Vagina (tissue), 2 donors: ENCODE measurements around the gene PRKAG2. TPM values are rescaled to one million over a fixed set of nuclear protein-coding genes. Genes with fewer than 3 reads are reported as not detected.

ENCODE experiments used
- DNase-seq, 2 donors: peaks; one replicate each; pipeline ENCODE4 v3.0.0-alpha.2; 2017; ENCODE audit errors: extremely low spot score in 2 of 2
- H3K27ac ChIP-seq: fragments of 200-600 bp; sonication (generic); one replicate; pipeline ENCODE4 v1.5.1; 2019
- H3K27me3 ChIP-seq: fragments of 200-600 bp; sonication (generic); one replicate; pipeline ENCODE4 v1.5.1; 2019
- H3K36me3 ChIP-seq, 2 donors: fragments of 200-600 bp; sonication (generic); one replicate each; pipeline ENCODE4 v1.5.1; 2017 to 2019
- H3K4me1 ChIP-seq: fragments of 200-600 bp; sonication (generic); one replicate; pipeline ENCODE4 v1.5.1; 2019
- H3K4me3 ChIP-seq, 2 donors: fragments of 200-600 bp; sonication (generic); 1 replicate in 1 of 2; 2 replicates in 1 of 2; pipeline ENCODE4 v1.5.1; 2016 to 2019
- H3K9me3 ChIP-seq: fragments of 200-600 bp; sonication (generic); one replicate; pipeline ENCODE4 v1.5.1; 2019
- CTCF ChIP-seq, 3 experiments: fragments of 450-650 bp in 2 of 3; fragments of 200-600 bp in 1 of 3; sonication (generic) in 1 of 3; IDR thresholded peaks; one replicate each; pipeline ENCODE4 v1.5.1; 2017 to 2019; ENCODE audit warnings: antibody characterized with exemption in 3 of 3, mild to moderate bottlenecking in 2 of 3, moderate library complexity in 2 of 3
- POLR2A ChIP-seq, 2 donors: fragments of 450-650 bp; IDR thresholded peaks; one replicate each; pipeline ENCODE4 v1.6.1; 2017; ENCODE audit warnings: antibody characterized with exemption in 2 of 2, mild to moderate bottlenecking in 2 of 2, moderate library complexity in 2 of 2
- POLR2AphosphoS5 ChIP-seq, 2 donors: sonication (generic); formaldehyde crosslinking; IDR thresholded peaks; one replicate each; pipeline ENCODE4 v1.9.0; 2017; ENCODE audit warnings: antibody characterized with exemption in 2 of 2, mild to moderate bottlenecking in 2 of 2, low read depth in 1 of 2; ENCODE audit not compliant: insufficient read depth in 1 of 2
- intact Hi-C: fragments of 100-400 bp; cut with DNase I; formaldehyde crosslinking; loops from one replicate; pipeline ENCODE4 v1.15.1; 2023
- total RNA-seq: library from RNA; depleted of rRNA; stranded (reverse); fragments of >200 nt; gene quantifications from one replicate; pipeline ENCODE4 v1.2.3, GENCODE V29; 2016

Gene PRKAG2
- total RNA-seq, 1 donor from 2014 or later = 25.0 TPM

GRCh38 chr7:151740081-151740851 is 136.6 kb downstream of the PRKAG2 start:
- Histone ChIP-seq H3K9me3 (no peaks in the 10 kb centered on the region), H3K27ac (no peak overlapping the region), H3K4me3 (no peak overlapping the region), H3K4me1 (peaks cover 41% of the 10 kb centered on the region), H3K36me3 (no peaks in the 10 kb centered on the region), H3K27me3 (no peaks in the 10 kb centered on the region)
- intact Hi-C loops = no loop called here
- no peak for DNase-seq
- TF ChIP-seq POLR2AphosphoS5 (IDR thresholded peaks at IDR 0.05; ENCODE audit: insufficient read depth in 1 of 2, low read depth in 1 of 2) = no peak
- TF ChIP-seq POLR2A (IDR thresholded peaks at IDR 0.05) = no peak
- no peak for TF ChIP-seq CTCF (IDR thresholded peaks at IDR 0.05)

GRCh38 chr7:151738925-151739324 is 138.0 kb downstream of the PRKAG2 start:
- Histone ChIP-seq H3K4me1 (peaks cover 37% of the 10 kb centered on the region), H3K9me3 (no peaks in the 10 kb centered on the region), H3K36me3 (no peaks in the 10 kb centered on the region), H3K27me3 (no peaks in the 10 kb centered on the region), H3K27ac (no peak overlapping the region), H3K4me3 (no peak overlapping the region)
- DNase-seq = no peak
- TF ChIP-seq POLR2AphosphoS5 (IDR thresholded peaks at IDR 0.05; ENCODE audit: insufficient read depth in 1 of 2, low read depth in 1 of 2) (no peak), POLR2A (IDR thresholded peaks at IDR 0.05) (no peak), CTCF (IDR thresholded peaks at IDR 0.05) (no peak)
- intact Hi-C loops = no loop called here

GRCh38 chr7:151736403-151736909 is 140.5 kb downstream of the PRKAG2 start:
- peak overlapping the region; percentile 57 for H3K27ac ChIP-seq
- intact Hi-C loops = no loop called here
- H3K27me3 ChIP-seq = no peaks in the 10 kb centered on the region
- TF ChIP-seq CTCF (IDR thresholded peaks at IDR 0.05) (peak in 1 of 3 experiments; percentile 48), POLR2A (IDR thresholded peaks at IDR 0.05) (no peak), POLR2AphosphoS5 (IDR thresholded peaks at IDR 0.05; ENCODE audit: insufficient read depth in 1 of 2, low read depth in 1 of 2) (peak; percentile 66 to 81)
- H3K36me3 ChIP-seq = no peaks in the 10 kb centered on the region
- H3K9me3 ChIP-seq = no peaks in the 10 kb centered on the region
- H3K4me3 ChIP-seq = peak overlapping the region in 1 of 2 donors; percentile 4
- peaks cover 23% of the 10 kb centered on the region for H3K4me1 ChIP-seq
- DNase-seq = peak in 1 of 2 donors; percentile 96

GRCh38 chr7:151735851-151736402 is 141.0 kb downstream of the PRKAG2 start:
- intact Hi-C loops = no loop called here
- Histone ChIP-seq H3K4me3 (peak overlapping the region; percentile 4 to 14), H3K27ac (peak overlapping the region; percentile 73)

More at GRCh38 chr7:151735851-151736402, 141.0 kb downstream of the PRKAG2 start:
- Histone ChIP-seq H3K9me3 (no peaks in the 10 kb centered on the region), H3K4me1 (peaks cover 23% of the 10 kb centered on the region), H3K36me3 (no peaks in the 10 kb centered on the region), H3K27me3 (no peaks in the 10 kb centered on the region)
- DNase-seq = no peak
- TF ChIP-seq POLR2A (IDR thresholded peaks at IDR 0.05) = no peak
- no peak for TF ChIP-seq POLR2AphosphoS5 (IDR thresholded peaks at IDR 0.05; ENCODE audit: insufficient read depth in 1 of 2, low read depth in 1 of 2)
- TF ChIP-seq CTCF (IDR thresholded peaks at IDR 0.05) = no peak
